ENCODE measurements around the gene OR11H7.

DNA sequence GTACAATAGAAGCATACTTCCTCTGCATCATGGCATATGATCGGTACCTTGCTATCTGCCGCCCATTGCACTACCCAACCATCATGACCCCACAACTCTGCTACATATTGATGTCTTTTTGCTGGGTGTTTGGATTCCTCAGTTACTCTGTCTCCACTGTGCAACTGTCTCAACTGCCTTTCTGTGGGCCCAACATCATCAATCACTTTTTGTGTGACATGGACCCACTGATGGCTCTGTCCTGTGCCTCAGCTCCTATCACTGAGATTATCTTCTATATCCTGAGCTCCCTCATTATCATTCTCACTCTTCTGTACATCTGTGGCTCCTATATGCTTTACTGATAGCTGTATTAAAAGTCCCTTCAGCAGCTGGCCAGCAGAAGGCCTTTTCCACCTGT, 19.2 kb upstream of the OR11H7 start:
- TF ChIP-seq, protein P1, sequence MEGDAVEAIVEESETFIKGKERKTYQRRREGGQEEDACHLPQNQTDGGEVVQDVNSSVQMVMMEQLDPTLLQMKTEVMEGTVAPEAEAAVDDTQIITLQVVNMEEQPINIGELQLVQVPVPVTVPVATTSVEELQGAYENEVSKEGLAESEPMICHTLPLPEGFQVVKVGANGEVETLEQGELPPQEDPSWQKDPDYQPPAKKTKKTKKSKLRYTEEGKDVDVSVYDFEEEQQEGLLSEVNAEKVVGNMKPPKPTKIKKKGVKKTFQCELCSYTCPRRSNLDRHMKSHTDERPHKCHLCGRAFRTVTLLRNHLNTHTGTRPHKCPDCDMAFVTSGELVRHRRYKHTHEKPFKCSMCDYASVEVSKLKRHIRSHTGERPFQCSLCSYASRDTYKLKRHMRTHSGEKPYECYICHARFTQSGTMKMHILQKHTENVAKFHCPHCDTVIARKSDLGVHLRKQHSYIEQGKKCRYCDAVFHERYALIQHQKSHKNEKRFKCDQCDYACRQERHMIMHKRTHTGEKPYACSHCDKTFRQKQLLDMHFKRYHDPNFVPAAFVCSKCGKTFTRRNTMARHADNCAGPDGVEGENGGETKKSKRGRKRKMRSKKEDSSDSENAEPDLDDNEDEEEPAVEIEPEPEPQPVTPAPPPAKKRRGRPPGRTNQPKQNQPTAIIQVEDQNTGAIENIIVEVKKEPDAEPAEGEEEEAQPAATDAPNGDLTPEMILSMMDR (conservative IDR thresholded peaks at IDR 0.05; ENCODE audit: low read length): no peak
- no peak for TF ChIP-seq EZH2phosphoT487 (IDR thresholded peaks at IDR 0.05; ENCODE audit: borderline replicate concordance)

Measured in Loucy (cell line).